Activated T-helper 2 cell treated with anti-CD3 and anti-CD28 coated beads, Interferon-gamma antibody, Interleukin-2, Interleukin-4, amounts not matched to agents 10 μg/mL and 5 μg/mL and 100 μg/mL, durations not matched to agents 14 hours and 24 hours and 36 hours (primary cell): ENCODE results near the gene STAT3. TPM values are rescaled to one million over a fixed set of nuclear protein-coding genes. Genes with fewer than 3 reads are reported as not detected.
A peak's percentile ranks its signal among the peaks of the same experiment; 100 is the strongest.
"Not testable (repeated sequence)": the region's sequence is repeated elsewhere in the genome, so short reads cannot be mapped to it uniquely, and the experiment has no call there.

Source experiments
- DNase-seq: peaks from one replicate; pipeline ENCODE4 v3.0.0; 2021; ENCODE audit warnings: low spot score
- H3K27ac Mint-ChIP-seq: one replicate; pipeline ENCODE4 v1.8.0; 2021; ENCODE audit warnings: mixed read lengths
- H3K27me3 Mint-ChIP-seq: one replicate; pipeline ENCODE4 v1.8.0; 2021; ENCODE audit warnings: low read depth, mixed read lengths
- H3K36me3 Mint-ChIP-seq: one replicate; pipeline ENCODE4 v1.8.0; 2021; ENCODE audit warnings: low read depth, mixed read lengths
- H3K4me1 Mint-ChIP-seq: one replicate; pipeline ENCODE4 v1.8.0; 2021; ENCODE audit warnings: low read depth, mixed read lengths
- H3K4me3 Mint-ChIP-seq: one replicate; pipeline ENCODE4 v1.8.0; 2021; ENCODE audit warnings: low read depth, mild to moderate bottlenecking, moderate library complexity, mixed read lengths
- H3K9me3 Mint-ChIP-seq: one replicate; pipeline ENCODE4 v1.8.0; 2021; ENCODE audit warnings: mixed read lengths
- intact Hi-C: fragments of 100-400 bp; cut with micrococcal nuclease; formaldehyde crosslinking; loops from one replicate; pipeline ENCODE4 v1.15.1; 2023
- total RNA-seq: library from RNA; stranded (reverse); gene quantifications from 2 replicates; pipeline ENCODE4 v1.2.3, GENCODE V29; 2022

Gene STAT3
- total RNA-seq, 1 donor from 2014 or later: 250 TPM

DNA sequence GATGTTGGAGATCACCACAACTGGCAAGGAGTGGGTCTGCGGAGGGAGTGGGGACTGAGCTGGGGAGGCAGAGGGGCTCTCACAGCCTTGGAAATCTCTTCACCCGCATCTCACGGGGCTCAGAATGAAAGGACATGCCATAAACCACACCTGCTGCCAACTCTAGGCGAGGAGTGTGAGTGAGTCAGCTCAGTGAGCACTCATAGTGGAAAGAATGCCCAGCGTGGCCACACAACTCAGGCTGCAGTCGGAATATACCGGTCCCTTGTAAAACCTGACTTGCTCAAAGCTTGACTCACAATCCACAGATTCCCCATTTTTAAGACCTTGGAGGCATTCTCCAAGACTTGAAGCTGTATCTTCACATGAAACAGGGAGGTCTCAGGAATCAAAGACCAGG lies 63.2 kb downstream of the STAT3 start:
- H3K27ac Mint-ChIP-seq: peak overlapping the region; percentile 17
- peaks cover 27% of the 10 kb centered on the region for H3K4me1 Mint-ChIP-seq
- peaks cover 81% of the 10 kb centered on the region for H3K36me3 Mint-ChIP-seq
- H3K4me3 Mint-ChIP-seq: no peak overlapping the region
- H3K27me3 Mint-ChIP-seq: no peaks in the 10 kb centered on the region
- no peaks in the 10 kb centered on the region for H3K9me3 Mint-ChIP-seq
- DNase-seq: no peak
- intact Hi-C loops: no loop called here

DNA sequence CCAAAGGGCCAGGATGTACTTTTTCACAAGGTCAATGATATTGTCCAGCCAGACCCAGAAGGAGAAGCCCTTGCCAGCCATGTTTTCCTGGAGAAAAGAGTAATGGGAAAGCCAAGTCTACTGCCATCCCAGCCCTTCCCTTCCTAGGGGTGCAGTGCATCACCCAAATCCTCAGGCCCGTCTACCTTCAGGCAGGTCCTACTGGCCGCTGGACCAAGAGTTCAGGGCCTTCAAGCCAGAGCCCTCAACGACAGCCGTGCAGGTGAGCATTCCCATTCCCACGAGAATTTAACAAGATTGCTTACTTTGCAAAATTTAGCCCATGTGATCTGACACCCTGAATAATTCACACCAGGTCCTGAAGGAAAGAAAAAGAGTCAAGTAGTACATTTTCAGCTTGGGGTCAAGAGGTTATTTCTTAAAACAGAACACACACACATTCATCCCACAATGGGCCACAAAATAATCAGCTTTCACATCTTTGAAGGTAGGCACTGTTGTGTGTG lies 64.9 kb downstream of the STAT3 start:
- no peak for DNase-seq
- H3K27me3 Mint-ChIP-seq: no peaks in the 10 kb centered on the region
- no peak overlapping the region for H3K4me3 Mint-ChIP-seq
- H3K27ac Mint-ChIP-seq: no peak overlapping the region
- H3K4me1 Mint-ChIP-seq: peaks cover 34% of the 10 kb centered on the region
- intact Hi-C loops: loop anchor here (2.0 to 5.0 kb wide), 2 partner anchors 13 to 64 kb away; partner anchors contain the start of gene STAT3
- H3K36me3 Mint-ChIP-seq: peaks cover 79% of the 10 kb centered on the region
- no peaks in the 10 kb centered on the region for H3K9me3 Mint-ChIP-seq

DNA sequence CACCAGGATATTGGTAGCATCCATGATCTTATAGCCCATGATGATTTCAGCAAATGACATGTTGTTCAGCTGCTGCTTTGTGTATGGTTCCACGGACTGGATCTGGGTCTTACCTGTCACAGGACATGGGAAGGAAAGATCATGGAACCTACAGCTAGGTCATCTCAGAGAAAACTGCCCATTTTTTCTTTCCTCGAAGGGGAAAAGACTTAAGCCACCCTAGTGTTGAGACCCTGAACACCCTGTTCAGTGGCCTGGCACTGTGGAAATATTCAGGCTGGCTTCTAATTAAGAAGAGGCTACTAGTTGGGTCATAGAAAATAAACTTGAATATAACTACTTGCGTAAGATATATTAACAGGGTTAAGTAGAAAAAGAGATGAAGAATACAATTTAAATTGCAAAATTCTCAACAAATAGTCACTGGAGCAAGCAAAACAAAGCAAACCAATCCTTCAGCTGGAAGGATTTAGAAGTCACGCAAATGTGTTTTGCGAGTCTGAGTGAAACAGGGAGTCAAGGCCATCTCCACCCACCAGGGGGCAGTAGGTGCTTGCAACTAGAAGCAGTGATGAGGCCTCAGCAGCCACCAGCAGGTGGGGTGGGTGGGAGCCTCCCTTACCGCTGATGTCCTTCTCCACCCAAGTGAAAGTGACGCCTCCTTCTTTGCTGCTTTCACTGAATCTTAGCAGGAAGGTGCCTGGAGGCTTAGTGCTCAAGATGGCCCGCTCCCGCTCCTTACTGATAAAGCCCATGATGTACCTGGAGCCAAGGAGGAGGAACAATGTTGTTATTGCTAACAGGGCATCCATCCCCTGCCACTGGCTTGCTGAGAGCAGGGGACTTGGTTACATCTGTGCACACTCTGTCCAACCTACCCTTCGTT lies 65.6 kb downstream of the STAT3 start:
- no peak overlapping the region for H3K4me3 Mint-ChIP-seq
- peaks cover 85% of the 10 kb centered on the region for H3K36me3 Mint-ChIP-seq
- no peaks in the 10 kb centered on the region for H3K27me3 Mint-ChIP-seq
- H3K27ac Mint-ChIP-seq: no peak overlapping the region
- peaks cover 34% of the 10 kb centered on the region for H3K4me1 Mint-ChIP-seq
- intact Hi-C loops: loop anchor here (1.0 to 5.0 kb wide), 3 partner anchors 14 to 84 kb away; partner anchors contain the start of gene STAT3
- peak; percentile 88 for DNase-seq
- H3K9me3 Mint-ChIP-seq: no peaks in the 10 kb centered on the region

DNA sequence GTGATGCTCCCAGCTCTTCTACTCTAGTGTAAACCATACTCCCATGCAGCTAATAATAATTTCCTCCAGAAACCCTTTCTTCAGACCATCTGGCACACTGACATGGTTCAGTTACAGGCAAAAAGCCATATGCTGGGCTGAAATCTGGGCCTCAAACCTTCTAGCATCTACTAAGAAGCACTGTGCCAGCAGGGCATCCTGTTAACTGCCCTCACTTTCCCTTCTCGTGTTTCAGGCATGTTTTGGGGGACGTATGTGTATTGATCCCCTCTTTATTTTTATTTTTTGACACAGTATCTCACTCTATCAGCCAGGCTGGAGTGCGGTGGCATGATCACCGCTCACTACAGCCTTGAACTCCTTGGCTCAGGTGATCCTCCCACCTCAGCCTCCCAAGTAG lies 66.7 kb downstream of the STAT3 start:
- Mint-ChIP-seq H3K9me3 (no peaks in the 10 kb centered on the region), H3K36me3 (peaks cover 85% of the 10 kb centered on the region), H3K27ac (no peak overlapping the region), H3K27me3 (no peaks in the 10 kb centered on the region), H3K4me3 (no peak overlapping the region), H3K4me1 (peaks cover 42% of the 10 kb centered on the region)
- DNase-seq: no peak
- intact Hi-C loops: loop anchor here (5.0 kb wide), 1 partner anchor 66 kb away; the partner anchor contains the start of gene STAT3

DNA sequence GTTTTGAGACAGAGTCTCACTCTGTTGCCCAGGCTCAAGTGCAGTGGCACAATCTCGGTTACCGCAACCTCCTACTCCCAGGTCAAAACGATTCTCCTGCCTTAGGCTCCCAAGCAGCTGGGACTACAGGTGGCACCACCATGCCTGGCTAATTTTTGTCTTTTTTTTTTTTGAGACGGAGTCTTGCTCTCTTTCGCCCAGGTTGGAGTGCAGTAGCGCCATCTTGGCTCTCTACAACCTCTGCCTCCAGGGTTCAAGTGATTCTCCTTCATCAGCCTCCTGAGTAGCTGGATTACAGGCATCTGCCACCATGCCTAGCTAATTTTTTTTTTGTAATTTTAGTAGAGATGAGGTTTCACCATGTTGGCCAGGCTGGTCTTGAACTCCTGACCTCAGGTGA lies 70.3 kb downstream of the STAT3 start:
- H3K36me3 Mint-ChIP-seq: peaks cover 91% of the 10 kb centered on the region
- not testable (repeated sequence) for H3K27ac Mint-ChIP-seq, H3K4me3 Mint-ChIP-seq, H3K27me3 Mint-ChIP-seq, H3K9me3 Mint-ChIP-seq, DNase-seq
- intact Hi-C loops: loop anchor here (10.0 kb wide), 1 partner anchor 207 kb away; no protein-coding TSS in a partner anchor
- peaks cover 56% of the 10 kb centered on the region for H3K4me1 Mint-ChIP-seq

DNA sequence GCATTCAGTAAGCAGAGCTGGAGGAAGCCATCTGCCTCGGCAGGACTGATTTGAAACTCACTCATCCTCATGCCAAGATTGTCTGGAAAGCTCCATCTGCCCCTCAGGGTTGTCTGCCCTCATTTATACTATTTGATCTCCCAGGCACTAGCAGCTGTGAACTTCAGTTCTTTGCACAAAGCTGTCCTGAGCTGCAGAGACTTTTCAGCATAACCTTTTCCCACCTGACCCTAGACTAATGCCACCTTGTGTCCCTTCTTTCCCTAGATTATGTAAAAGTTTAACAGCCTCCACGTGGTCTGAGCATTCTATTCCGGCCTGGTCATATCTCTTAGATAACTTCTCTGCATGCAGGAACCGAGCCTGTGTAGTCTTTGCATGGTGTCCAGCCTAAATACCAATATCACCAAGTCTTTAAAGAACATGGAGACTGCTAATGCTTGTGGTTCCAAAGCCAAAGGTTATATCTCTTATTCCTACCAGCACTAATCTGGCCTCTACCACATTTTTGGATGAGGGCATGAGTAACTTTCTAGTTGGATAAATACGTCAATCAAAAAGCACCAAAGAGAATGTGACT lies 70.9 kb downstream of the STAT3 start:
- Mint-ChIP-seq H3K4me1 (peaks cover 52% of the 10 kb centered on the region), H3K4me3 (no peak overlapping the region), H3K9me3 (no peaks in the 10 kb centered on the region)

DNA sequence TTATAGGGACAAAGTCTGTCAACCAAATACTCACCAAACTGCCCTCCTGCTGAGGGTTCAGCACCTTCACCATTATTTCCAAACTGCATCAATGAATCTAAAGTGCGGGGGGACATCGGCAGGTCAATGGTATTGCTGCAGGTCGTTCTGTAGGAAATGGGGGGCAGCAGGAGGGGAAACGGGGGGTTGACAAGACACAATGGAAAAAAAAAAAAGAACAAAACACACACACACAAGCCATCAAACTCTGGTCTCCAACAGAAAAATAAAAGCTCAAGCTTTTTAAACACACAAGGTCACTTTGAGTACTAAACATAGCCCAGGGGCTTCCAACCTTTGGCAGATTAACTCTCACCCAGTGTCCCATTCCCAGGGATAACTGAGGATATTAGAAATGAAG lies 71.5 kb downstream of the STAT3 start:
- no peak for DNase-seq
- H3K27me3 Mint-ChIP-seq: no peaks in the 10 kb centered on the region
- peaks cover 87% of the 10 kb centered on the region for H3K36me3 Mint-ChIP-seq
- intact Hi-C loops: loop anchor here (10.0 kb wide), 1 partner anchor 208 kb away; no protein-coding TSS in a partner anchor
- H3K9me3 Mint-ChIP-seq: no peaks in the 10 kb centered on the region
- peak overlapping the region; percentile 45 for H3K27ac Mint-ChIP-seq
- peaks cover 52% of the 10 kb centered on the region for H3K4me1 Mint-ChIP-seq
- H3K4me3 Mint-ChIP-seq: no peak overlapping the region

More for the DNA sequence above, 70.9 kb downstream of the STAT3 start:
- intact Hi-C loops: loop anchor here (10.0 kb wide), 1 partner anchor 207 kb away; no protein-coding TSS in a partner anchor
- H3K36me3 Mint-ChIP-seq: peaks cover 89% of the 10 kb centered on the region
- H3K27me3 Mint-ChIP-seq: no peaks in the 10 kb centered on the region
- H3K27ac Mint-ChIP-seq: no peak overlapping the region
- no peak for DNase-seq

DNA sequence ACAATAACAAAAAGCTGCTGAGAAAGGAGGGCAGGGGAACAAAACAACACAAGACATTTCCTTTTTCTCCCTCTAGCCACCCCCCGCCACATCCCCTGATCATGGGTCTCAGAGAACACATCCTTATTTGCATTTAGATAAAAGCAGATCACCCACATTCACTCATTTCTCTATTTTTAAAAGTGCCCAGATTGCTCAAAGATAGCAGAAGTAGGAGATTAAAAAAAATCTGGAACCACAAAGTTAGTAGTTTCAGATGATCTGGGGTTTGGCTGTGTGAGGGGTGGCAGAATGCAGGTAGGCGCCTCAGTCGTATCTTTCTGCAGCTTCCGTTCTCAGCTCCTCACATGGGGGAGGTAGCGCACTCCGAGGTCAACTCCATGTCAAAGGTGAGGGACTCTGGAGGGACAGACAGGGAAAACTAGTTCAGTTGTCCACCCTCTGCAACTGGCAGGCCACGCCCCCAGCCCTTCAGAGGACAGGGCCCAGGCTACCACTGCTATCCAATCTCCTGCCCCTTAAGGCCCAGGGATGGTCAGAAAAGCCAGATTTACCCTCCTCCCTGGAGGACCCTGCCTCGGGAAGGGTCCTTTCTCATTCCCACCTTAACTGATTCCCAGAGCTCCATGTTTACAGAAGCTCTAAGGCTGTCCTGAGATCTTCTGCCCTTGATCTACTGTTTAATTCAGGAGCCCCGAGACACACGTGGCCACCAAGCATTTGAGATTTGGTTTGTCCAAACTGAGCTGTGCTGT lies 72.7 kb downstream of the STAT3 start:
- Mint-ChIP-seq H3K27me3 (no peaks in the 10 kb centered on the region), H3K27ac (peak overlapping the region; percentile 24), H3K4me1 (peaks cover 58% of the 10 kb centered on the region), H3K4me3 (no peak overlapping the region), H3K36me3 (peaks cover 88% of the 10 kb centered on the region), H3K9me3 (no peaks in the 10 kb centered on the region)
- intact Hi-C loops: loop anchor here (10.0 kb wide), 1 partner anchor 209 kb away; no protein-coding TSS in a partner anchor
- no peak for DNase-seq

DNA sequence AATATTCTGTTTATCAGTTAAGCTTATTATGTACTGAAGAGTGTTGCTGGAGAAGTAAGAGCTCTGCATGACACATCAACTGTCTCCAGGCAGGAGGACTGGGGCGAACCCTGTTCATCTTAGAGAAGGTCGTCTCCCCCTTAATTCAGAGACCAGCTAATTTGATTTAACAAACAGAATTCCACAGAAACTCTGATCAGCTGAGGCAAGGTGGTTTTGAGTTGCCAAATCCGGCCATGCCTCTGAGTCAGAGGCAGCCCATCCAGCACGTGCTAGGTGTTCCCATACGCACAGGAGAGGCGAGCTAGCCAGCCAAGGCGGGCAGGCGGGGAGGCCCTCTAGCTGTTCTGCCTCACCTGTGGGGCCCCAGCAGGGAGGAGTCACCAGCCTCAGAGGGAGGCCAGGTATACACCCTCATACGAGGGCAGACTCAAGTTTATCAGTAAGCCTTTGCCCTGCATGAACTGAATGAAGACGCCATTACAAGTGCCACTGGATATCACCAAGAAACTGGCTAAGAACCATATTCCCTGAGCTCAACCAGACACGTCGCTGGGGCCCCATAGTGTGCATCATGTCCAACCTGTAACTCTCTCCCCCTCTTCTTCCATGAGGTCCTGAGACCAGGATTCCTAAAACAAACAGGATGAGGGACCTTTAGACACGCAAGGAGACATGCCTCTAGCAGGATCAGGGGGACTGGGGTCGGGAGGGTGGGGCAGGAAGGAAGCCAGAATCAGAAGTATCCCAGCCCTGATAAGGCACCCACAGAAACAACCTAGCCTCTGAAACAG lies 74.3 kb downstream of the STAT3 start:
- H3K36me3 Mint-ChIP-seq: peaks cover 89% of the 10 kb centered on the region
- peaks cover 57% of the 10 kb centered on the region for H3K4me1 Mint-ChIP-seq
- intact Hi-C loops: loop anchor here (2.0 to 10.0 kb wide), 2 partner anchors 93 to 211 kb away; no protein-coding TSS in a partner anchor
- H3K4me3 Mint-ChIP-seq: no peak overlapping the region
- no peak for DNase-seq
- no peaks in the 10 kb centered on the region for H3K27me3 Mint-ChIP-seq
- no peaks in the 10 kb centered on the region for H3K9me3 Mint-ChIP-seq
- H3K27ac Mint-ChIP-seq: peak overlapping the region; percentile 60

DNA sequence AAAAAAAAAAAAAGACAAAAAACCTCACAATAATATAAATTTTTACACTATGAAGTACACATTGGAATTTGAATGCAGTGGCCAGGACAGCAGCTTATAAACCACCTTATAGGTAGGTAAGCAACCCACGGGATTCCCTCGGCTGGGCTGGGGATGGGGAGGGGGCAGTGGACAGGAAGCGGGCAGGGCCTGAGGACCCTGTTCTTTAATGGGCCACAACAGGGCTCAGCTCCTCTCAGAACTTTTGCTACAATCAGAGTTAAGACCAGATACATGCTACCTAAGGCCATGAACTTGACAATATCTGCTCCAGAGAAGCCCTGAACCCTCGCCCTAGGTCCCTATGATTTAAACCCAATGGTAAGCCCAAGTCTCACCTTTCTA lies 74.9 kb downstream of the STAT3 start:
- intact Hi-C loops: loop anchor here (2.0 to 10.0 kb wide), 2 partner anchors 93 to 211 kb away; no protein-coding TSS in a partner anchor
- no peak overlapping the region for H3K4me3 Mint-ChIP-seq
- no peaks in the 10 kb centered on the region for H3K27me3 Mint-ChIP-seq
- H3K27ac Mint-ChIP-seq: peak overlapping the region; percentile 60
- H3K36me3 Mint-ChIP-seq: peaks cover 89% of the 10 kb centered on the region
- H3K9me3 Mint-ChIP-seq: no peaks in the 10 kb centered on the region
- H3K4me1 Mint-ChIP-seq: peaks cover 60% of the 10 kb centered on the region
- DNase-seq: no peak

DNA sequence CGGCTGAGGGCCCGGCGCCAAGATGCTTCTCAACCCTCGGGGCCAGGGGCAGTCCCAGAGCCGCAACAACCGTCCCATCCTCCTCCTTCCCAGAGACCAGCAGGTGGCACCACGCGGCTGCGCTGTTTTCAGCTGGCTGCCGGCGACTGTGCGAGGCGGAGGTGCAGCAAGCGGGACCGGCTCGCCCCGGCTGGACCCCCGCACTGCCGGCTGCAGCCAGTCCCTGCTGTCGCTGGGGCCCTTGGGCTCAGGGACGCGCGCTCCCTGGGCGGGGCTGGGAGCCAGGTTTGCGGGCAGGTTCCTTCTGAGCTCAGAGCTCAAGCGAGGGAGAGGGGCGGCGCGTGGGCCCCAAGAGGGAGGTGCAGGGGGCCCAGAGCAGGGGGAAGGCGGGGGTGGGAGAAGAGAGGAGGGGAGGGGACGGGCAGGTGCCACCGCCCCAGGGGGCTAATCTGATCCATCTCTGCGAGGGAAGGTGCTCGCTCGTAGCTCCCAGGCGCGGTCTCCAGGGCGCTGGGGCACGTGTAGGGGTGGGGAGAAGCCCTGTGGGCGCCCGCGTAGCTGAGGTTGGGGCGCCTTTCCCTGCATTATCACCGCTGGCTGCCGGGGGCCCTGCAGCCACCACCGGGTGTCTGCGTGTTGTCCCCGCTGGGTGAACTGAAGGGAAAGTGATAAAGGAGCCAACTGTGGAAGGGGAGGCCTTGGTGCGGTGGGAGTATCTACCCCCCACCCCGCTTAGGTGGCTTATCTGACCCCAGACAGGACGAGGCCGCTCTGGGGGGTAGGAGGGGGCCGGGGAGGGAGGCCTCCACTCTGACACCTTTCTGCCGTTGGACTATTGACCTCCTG lies 75.7 kb downstream of the STAT3 start:
- peaks cover 89% of the 10 kb centered on the region for H3K36me3 Mint-ChIP-seq
- peaks cover 59% of the 10 kb centered on the region for H3K4me1 Mint-ChIP-seq

More for the DNA sequence above, 75.7 kb downstream of the STAT3 start:
- H3K9me3 Mint-ChIP-seq: no peaks in the 10 kb centered on the region
- intact Hi-C loops: loop anchor here (2.0 to 10.0 kb wide), 2 partner anchors 94 to 212 kb away; no protein-coding TSS in a partner anchor
- DNase-seq: peak; percentile 72
- H3K27me3 Mint-ChIP-seq: no peaks in the 10 kb centered on the region
- peak overlapping the region; percentile 68 for H3K27ac Mint-ChIP-seq
- H3K4me3 Mint-ChIP-seq: peak overlapping the region; percentile 33
